Hepatic stellate cell (primary cell): ENCODE data around the gene TIGD2.

Source experiments
- DNase-seq: peaks from one replicate; pipeline ENCODE4 v3.0.0; 2011; ENCODE audit warnings: low spot score

Gene TIGD2

DNA sequence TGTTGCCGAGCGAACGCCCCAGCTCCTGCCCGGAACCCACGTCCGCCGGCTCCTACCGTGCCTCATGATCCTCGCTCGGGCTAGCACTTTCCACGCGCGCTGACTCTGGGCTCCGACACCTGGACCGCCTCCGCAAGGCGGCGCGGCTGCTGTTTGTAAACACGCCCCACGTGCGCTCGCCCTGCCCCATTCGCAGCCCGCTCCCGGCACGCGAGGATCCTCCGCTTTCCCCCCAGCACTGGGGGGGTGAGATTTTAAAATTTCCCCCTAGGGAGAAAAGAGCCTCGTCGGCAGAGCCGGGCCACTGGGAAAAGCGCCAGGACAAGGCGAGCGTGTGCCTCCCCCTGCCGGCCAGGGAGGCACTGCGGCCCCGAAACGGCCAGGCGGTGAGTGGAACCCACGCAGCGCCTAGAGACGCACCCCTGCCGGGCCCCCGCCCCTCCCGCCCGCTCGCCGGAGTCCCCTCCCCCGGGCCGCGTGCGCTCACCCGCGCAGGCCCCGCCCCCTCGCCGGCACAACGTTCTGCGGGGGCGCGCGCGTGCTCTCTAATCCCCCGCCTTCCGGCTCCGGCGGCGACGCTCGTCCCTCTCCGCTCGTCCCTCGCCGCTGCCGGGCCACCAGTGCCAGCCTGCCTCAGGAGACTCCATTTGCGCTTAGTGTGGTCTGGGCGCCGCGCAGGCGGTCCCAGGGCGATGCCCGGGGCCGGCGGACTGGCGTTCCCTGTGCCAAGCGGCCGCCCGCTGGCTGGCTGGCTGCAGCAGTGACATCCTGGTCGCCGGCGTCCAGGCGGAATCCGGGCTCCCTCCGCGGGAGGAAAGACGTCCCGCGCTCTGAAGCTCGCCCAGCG, at the start of gene TIGD2:
Gene TIGD2 (plus strand): TSS at position 548 of the 847 bp plus-strand sequence. CDS start 1,442 bp downstream, outside the sequence.
- peak; percentile 91 for DNase-seq

DNA sequence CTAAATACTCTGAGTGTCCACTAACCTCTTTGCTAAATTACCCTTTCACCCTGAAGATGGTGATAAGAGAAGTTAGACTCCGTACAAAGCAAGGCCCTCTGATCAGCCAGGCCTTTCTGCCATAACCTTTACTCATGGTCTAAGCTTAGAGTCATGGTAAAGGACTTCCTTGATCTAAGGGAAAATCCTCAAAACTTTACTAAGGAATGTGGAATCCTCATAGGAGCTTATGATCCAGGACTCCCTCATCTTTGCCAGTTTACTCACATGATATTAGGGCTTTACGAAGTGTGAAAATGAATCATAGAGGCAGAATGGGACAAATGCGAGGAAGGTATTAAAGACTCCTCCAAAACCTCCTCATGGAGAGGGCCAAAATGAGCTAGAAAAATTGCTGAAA, 46.5 kb upstream of the TIGD2 start:
- no peak for DNase-seq

DNA sequence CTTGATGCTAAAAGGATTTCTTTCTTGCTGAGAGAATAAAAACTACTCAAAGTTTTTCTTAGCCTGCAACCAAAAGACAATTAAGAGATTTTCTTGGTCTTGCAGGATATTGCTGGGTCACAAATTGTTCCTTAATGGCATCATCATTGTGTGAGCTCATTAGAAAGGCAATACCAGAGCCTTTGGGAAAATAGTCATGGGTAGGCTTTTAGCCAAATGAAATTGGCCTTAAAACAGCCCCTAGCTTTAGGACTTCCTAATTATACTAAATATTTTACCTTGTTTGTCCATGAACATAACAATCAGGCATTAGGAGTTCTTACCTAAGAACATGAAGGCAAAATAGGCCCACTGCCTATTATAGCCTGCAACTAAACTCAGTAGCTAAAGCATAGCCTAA, 43.9 kb upstream of the TIGD2 start:
- DNase-seq: no peak

DNA sequence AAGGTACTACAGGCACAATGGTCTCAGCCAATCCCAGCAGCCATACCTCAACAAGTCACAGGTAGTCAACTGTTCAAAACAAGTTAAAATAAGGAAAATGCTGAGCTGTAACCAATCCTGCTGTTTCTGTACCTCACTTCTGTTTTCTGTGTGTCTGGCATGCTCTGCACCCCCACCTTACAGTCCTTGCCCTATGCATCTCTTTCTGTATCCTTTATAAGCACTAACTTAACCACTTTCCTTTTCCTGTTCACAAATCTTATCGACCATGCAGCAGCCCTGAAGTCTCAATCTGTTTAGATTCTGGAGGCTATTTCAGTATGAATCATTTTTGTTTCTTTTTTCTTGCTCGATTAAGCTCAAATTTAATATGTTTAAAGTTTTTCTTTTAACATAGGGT, 41.9 kb upstream of the TIGD2 start:
- no peak for DNase-seq

DNA sequence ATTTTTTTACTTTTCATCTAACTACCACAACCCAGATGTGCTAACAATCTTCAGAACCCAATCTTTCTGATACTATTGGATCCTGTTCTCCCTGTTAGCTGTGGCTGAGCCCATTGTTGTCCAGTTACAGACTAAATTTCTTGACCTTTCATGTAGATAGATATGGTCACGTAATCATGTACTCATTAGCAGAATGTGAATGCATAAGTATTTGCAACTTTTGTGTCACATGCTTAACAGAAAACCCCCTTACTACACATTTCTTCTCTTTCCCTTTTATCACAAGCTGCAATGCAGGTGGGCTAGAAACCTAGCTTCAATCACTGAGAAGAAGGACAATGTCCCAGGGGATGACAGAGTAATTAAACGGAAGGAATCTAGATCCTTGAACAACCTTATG, 41.3 kb upstream of the TIGD2 start:
- no peak for DNase-seq

DNA sequence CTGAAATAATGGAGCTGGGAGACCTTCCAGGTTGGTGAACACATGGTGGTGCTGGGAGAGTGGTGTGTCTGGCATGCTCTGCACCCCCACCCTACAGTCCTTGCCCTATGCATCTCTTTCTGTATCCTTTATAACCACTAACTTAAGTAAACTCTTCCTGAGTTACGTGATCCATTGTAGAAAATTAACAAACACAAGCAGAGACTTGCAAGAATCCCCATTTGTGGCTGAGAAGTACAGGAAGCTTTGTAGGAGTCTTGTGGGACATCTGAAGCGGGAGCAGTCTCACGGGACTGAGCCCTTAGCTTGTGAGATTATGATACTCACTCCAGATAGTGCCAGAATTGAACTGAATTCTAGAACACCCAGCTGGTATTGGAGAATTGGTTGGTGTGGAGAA, 40.0 kb upstream of the TIGD2 start:
- no peak for DNase-seq

DNA sequence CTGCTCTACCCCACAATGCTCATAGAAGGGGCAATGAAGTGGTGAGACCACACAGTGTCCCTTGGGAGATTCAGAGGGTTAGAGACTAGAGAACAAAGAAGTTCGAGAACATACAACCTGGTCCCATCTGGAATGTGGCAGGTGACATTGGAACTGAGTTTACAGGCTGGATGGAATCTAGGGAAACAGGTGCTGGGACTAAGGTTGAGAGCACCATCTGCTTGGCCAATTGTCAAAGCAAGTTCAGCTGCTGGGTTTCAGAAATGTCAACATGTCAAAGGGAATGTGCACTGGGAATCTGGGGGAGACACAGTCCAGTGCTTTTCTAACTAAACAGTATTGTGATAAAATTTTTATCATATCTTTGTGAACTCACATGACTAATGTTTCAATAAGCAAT, 38.4 kb upstream of the TIGD2 start:
- no peak for DNase-seq

DNA sequence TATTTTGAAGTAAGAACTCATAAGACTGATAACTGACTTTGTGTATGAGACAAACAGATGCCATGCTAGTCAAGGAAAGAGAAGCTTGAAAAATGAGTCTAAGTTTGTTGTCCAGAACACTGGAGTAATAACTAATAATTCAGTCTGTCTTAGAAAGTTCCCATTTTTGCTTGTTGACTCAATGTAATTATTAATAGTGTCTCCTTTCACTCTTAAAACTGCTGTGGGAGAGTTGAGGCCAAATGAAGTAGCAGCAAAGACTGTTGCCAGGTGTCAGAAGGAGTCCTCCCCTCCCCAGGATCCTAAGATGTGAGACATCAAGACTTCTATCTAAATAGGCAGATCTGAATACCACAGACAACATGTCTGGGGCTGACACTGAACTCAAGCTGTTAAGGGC, 33.6 kb upstream of the TIGD2 start:
- no peak for DNase-seq

DNA sequence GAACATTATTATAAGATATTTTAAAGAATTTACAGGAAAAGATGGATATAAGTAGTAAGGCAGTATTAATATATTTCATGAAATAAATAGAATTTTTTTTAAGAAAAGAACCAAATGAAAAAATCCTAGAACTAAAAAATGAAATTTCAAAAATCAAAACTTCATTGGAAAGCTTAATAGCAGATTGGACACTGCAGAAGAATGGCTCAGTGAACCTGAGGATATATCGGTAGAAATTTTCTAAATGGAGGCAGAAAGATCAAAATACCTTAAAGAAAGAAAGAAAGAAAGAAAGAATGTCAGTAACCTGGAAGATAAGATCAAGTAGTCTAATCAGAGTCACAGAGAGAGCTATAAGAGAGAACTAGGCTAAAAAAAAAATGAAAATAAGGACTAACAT, 33.0 kb upstream of the TIGD2 start:
- no peak for DNase-seq

DNA sequence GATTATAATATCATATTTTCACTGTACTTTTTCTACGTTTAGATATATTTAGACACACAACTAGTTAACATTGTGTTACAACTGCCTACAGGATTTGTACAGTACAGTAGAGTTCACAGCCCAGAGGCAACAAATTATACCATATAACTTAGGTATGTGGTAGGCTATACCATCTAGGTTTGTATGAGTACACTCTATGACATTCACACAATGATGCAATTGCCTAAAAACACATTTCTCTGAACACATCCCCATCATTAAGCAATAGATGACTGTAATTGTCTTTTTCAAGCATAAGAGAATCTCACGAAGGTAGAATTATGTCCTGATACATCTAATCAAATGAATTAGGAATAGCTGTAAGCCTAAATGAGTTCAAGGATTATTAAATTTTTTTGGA, 12.3 kb upstream of the TIGD2 start:
- no peak for DNase-seq

DNA sequence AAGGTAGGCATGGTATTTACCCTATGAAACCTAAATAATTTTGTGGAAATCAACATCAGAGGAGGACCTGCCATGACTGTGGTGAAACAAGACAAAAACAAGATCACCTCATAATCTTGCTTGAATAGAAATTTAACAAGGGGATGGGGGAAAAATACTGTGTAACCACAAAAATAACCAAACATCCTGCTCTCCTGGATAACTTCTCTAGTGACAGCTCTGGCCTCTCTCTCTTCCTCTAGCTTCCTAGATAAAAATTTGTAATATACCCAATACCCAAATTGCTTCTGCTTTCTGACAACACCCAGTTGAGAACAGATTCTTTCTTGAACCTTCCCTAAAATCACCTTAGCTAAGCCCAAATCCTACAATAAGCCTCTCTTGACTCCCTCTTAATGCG, 11.9 kb upstream of the TIGD2 start:
- DNase-seq: no peak

DNA sequence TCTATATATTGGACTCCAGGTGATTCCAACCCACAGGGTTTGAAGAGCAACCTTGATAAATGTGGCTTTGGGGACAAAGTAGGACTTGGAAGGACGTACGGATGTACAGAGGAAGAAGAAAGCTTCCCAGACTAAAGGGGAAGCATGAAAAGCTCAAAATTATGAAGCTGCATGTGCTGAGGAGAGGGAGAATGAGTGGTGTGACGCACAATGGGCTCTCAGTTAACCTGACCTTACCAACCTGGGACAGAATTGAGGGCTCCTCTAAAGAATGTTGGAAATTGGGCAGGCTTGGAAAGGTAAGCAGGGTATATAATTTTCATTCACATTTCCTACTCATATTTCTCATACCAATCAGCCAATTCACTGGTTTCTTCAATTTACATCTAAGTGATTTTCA, 10.5 kb upstream of the TIGD2 start:
- DNase-seq: no peak

DNA sequence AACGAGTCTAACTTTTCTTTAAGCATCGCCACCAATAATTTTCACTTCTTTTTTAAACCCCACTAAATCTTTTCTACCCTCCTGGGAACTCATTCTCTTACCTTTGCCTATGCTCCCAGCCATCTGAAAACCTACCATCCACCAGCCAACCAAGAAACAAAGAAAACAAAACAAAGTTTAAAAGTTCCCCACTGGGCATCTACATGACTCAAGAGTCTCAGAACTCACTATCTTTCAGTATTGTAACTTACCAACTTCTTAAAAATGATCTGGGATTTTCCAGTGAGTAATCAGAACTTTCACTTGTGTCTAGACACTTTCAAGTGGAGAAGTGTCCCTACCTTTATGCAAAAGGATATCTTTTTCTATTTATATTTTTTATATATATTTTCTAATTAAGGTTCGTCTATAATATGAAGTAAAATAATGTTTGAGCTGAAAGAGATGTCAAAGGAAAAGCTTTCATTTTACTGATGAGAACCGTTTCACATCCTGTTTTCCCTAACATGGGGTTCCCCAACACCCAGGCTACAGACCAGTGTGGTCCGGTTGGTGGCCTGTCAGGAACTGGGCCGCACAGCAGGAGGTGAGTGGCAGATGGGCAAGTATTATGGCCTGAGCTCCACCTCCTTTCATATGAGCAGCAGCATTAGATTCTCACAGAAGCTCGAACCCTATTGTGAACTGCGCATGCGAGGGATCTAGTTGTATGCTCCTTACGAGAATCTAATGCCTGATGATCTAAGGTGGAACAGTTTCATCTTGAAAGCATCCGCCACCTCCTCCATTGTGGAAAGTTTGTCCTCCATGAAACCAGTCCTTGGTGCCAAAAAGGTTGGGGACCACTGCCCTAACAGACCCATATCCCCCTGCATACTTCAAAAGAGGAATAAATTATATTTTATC, 9.8 kb upstream of the TIGD2 start:
- no peak for DNase-seq

DNA sequence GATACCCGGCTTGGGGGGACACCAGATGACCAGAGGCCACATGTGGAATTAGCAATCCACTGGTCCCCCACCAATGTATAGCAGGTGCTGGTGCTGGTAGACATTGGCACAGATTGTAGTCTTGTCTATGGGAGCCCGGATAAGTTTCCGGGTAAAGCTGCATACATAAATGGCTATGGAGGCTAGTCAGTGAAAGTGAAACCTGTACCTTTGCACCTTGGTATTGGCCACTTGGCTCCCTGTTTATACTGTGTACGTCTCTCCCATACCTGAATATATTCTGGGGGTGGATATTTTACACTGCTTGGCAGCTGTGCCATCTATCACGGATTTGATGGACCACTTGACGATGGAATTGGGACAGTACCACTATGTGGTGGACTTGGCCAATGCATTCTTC, 5.6 kb upstream of the TIGD2 start:
- no peak for DNase-seq

DNA sequence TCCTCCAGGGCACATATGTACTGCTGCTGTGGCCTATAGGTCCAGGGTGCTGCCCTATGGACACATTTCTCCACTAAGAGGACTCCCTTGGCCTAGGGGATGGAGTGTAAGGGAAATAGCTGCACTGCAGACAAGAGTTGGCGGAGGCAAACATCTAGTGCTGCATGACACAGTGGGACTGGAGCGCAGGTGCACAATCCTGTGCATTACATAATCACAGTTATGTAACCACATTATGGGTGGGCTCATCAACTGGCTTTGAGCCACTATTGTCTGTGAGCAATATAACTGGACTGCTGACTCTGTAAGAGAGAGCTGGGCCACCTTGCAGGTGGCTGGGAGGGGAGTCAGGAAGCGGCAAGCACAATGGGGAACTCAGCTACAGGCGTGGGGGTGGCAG, 3.2 kb upstream of the TIGD2 start:
- DNase-seq: no peak

DNA sequence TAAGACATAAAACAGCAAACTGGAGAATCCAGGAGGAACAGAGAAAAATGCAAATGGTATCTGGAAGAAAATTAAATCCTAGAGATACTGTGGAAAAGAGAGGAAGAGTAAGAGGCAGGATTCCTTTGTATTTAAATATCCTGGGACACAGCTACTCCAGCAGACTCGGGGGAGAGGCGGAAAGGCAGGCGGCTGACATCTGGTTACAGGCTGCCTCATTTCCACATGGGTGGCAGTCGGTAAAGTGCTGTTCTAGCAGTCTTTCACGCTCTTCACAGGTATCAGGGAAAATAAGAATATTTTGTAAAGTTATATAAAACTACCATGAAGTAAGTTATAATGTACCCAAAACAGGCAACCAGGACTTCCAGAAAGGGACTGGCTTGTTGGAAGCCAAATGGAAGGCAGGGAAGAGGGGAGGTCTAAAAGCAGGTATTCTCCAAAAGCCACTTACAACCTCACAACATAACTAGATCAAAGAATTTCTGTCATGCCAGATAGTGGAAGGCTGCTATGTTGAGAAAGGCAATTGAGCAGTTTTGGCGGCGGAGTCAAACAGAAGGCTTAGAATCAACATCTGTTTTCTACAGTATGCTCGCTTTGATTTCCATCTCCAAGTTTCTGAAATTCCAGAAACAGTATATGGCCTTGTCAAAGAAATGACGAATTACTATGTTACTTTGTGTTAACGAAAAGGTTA, 1.3 kb upstream of the TIGD2 start:
- no peak for DNase-seq

DNA sequence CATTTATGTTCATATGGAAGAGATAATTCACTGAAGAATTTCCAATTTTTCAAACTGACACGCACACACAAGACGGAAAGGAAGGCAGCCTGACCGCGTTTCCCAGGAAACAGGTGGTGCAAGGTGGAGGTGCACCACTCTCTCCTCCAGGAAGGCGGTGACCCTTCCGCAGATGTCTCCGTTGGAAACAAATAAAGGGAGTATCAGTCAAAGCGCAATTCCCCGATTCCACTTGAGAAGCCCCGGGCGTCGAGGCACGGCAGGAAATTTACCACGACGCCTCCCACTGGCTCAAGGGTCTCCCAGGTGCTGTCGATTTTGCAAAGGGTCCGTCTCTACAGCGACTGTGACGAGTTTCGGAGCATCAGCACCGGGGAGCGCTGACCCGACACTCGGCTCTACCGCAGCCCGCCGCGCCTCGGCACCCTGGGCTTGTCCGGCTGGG, 770 bp upstream of the TIGD2 start:
- no peak for DNase-seq

DNA sequence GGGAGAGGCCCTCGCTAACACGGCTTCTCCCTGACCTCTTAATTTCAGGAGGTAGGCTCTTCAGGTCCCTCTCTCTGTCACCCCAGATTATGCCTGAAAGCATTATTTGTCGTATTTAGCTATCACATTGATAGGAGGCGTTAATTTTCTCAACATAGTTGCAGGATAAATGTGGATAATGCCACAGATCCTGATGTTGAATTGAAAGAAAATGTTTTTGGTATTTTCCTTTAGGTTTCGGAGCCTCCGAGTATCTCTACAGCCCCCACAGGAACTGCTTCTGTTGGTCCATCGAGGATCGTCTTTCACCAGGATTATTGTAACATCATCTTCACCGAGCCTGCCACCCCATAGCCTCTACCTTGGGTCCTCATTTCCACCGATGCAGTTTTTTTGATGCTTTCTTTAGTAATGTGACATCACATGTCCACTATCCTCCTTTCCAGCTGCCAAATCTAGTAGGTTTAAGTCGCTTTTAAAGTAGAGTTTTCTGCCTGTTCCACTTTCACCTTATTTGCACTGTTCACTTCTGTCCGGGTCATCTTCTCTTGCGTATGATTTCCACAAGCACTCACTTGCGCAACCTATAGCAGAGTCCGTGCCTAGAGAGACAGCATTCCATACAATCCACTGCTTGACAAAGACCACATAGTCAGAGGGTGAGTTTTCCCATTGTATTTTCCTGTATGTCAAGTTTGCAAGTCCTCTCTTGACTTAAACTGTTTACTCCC, 665 bp downstream of the TIGD2 start:
- DNase-seq: peak; percentile 80

DNA sequence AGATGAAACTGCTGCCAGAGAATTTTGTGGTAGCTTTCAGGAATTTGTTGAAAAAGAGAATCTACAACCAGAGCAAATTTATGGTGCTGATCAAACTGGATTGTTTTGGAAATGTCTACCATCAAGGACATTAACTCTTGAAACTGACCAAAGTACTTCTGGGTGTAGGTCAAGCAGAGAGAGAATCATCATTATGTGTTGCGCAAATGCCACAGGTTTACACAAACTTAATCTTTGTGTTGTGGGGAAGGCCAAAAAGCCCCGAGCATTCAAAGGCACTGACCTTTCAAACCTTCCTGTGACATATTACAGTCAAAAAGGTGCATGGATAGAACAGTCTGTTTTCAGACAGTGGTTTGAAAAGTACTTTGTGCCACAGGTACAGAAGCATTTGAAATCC, 2.1 kb downstream of the TIGD2 start:
- no peak for DNase-seq

DNA sequence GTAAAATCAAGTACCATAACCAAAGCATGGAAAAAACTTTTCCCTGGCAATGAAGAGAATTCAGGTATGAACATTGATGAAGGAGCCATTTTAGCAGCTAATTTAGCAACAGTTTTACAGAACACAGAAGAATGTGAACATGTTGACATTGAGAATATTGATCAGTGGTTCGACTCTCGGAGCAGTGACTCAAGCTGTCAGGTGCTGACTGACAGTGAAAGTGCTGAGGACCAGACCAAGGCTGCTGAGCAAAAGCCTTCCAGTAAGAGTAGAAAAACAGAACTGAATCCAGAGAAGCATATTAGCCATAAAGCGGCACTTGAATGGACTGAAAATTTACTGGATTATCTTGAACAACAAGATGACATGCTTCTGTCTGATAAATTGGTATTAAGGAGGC, 2.8 kb downstream of the TIGD2 start:
- no peak for DNase-seq

DNA sequence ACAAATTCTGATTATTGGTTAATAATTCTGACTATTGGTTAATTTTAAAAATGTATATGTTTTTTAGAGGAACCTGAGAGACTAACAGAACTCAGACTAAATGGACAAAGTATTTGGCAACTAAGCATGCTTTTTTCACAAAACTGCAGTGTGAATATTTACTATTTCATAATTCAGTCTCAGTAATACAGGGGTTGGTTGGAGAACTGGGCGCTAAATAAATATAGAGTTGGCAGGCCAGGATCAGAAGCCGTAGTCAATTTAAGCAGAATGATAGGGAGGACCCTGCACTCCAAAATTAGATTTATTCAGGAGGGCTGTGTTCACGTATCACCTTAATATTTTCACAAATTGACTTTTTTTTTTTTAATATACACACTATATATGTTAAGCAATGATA, 5.8 kb downstream of the TIGD2 start:
- no peak for DNase-seq

DNA sequence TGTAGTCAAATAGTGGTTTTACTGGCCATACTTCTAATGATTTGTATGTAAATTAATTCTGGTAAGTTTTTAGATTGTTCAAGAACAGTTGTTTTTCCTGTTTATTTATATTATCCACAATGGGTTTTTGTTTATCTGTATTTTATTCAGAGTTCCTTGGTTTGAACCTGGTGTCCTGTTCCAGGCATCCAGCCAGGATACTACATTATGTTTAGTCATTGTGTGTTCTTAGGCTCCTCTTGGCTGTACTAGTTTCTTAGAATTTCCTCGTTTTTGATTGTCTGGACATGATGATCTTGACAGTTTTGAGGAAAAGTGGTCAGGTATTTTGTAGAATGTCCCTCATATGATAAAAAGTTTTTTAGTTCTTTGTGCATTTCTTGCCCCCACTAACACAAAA, 7.8 kb downstream of the TIGD2 start:
- no peak for DNase-seq
